Fibroblast of the conjunctiva (primary cell): ENCODE data around the gene ARAP3.

Source experiments
- DNase-seq: peaks from one replicate; pipeline ENCODE4 v3.0.0-alpha.2; 2010; ENCODE audit warnings: low read depth

ARAP3 gene

GRCh38 chr5:141697586-141697985 is 15.6 kb upstream of the ARAP3 start:
- DNase-seq, result no peak

GRCh38 chr5:141696431-141696830 is 14.4 kb upstream of the ARAP3 start:
- no peak for DNase-seq

GRCh38 chr5:141695627-141696215 is 13.7 kb upstream of the ARAP3 start:
- DNase-seq, result no peak

- DNase-seq, result no peak
Observed at GRCh38 chr5:141694479-141694878, 12.4 kb upstream of the ARAP3 start.

DNA sequence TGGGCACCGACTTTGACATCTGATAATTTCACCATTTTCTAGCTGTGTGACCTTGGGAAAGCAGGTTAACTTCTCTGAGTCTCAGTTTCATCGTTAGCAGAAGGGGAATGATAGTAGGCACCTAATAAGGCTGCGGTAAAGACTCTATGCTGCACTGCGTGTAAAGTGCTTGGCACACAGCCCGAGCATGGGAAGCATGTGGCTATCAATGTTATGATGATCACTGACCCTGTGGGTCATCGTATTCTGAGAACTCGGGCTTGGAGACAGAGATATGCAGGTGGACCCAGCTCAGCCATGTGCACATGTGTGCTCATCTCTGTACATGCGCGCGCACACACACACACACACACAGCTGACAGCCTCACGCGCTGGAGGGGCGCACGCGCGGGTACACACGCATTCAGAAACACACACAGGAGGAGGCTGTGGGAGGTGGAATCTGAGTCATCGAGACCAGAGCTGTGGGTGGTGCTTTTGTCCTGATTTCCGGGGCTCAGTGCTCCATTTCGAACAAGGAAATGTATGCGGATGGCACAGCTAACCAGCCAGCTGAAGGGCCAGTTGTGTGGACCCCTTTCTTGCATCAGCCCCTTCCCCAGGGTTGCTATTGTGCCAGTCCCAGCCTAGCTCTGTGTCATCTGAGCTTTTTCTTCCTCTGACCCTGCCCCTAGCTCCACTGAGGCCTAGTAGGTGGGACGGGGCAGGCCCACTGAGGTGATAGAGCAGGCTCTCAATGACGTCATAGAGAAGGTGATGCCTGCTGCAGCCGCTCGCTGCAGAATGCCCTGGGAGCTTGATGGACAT is 11.1 kb upstream of the ARAP3 start:
- no peak for DNase-seq

DNA sequence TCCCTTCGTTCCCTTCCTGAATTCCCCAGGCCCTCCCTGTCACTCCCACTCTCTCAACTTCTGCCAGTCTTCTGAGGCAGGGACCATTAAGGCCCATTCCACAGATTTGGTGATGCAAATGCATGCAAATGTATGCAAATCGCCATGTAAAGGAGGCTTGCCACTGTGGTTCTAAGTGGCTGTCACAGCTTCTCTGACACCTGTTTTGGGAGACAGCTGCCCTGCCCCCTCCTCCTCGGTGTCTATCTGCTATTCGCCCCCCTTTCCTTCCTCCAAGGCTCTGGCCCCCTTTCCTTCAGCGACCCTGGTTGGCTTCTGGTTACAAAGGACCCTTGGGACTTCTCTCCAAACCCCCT is 10.5 kb upstream of the ARAP3 start:
- no peak for DNase-seq

DNA sequence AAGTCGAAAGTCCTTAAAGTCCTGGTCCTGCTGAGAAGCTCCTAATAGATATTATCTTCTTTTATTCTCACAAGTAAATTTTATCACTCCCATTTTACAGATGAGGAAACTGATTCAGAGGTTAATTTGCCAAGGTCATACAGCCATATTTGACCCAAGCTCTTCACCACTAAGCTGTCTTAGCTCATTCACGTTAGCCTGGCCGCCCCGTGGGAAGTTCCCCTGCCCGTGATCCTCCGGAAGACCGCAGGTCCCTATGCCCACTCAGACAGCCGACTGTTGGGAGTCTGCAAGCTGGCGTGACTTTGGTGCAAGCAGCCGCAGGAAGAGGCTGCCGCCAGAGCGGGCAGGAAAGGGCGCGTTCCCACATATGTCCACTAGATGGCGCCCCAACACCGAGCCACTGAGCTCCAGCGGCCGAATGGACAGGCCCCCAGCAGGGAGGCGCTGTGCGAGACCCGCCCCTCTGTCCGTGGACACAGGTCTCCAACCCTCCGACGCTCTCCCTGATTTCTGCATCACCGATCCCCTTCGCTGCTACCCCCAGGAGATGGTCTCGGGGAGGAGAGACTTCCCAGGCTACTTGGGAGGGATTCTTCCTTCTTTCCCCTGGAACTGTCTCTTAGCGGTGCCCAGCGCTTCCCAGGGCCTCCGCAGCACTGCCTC is 10.0 kb upstream of the ARAP3 start:
- peak; percentile 53 for DNase-seq

- no peak for DNase-seq
Observed at GRCh38 chr5:141691286-141691866, 9.3 kb upstream of the ARAP3 start.

DNA sequence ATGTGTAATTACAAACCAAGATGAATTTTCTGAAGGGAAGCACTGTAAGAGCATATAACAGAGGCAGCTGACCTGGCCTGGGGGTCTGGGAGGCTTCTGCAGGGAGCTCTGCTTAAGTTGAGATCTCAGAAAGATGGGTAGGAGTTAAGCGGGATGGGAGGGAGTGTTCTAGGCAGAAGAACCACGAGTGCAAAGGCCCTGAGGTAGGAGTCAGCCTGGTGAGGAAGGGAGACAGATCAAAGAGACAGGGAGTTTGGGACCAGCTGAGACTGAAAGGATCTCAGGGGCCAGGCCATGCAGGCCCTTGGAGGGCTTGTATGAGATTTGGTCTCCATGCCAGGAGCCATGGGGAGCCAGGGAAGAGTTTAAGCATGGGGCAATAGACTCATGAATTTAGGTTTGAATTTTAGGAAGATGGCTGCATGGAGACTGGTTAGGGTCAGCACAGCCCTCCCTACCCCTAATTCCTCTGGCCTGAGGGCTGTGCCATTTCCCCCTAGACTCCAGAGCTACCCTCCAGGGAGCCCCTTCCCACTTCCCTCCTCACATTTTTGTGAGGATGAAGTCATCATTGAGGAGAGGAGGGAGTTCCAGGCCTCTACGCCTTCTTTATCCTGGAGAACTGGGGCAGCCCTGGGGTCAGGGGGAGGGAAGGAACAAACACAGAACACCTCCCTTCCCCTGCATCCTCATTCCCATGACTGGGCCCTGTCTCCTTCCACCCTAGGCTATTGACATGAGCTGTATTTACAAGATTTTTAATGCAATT is 4.8 kb upstream of the ARAP3 start:
- DNase-seq, result no peak

GRCh38 chr5:141685591-141685990 is 3.6 kb upstream of the ARAP3 start:
- DNase-seq, result no peak

DNA sequence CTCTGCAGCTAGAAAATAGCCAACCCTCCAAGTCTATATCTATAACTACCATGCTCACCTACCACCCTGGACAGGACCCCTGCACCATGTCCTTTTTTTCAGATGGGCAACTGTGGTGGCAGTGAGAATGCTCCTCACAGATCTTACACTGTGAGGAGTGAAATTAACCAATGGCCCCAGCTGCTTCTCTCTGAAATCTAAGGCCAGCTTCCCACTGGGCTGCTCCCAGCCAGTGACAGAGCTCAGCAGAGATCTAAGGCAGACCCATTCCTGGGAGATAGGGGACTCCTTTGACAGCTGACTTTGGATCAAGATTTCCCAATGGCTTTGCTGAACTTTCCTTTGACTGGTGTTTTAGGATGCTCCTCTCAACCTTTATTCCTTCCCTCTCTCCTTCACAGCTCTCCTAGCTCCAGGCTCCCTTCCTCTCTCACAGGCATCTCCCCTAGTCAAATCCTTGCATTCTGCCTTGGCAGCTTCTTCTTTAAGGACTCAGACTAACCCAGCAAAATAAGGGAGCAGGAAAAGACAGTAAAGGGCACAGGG is 1.6 kb upstream of the ARAP3 start:
- no peak for DNase-seq

GRCh38 chr5:141681295-141681694 is 735 bp downstream of the ARAP3 start:
- no peak for DNase-seq

DNA sequence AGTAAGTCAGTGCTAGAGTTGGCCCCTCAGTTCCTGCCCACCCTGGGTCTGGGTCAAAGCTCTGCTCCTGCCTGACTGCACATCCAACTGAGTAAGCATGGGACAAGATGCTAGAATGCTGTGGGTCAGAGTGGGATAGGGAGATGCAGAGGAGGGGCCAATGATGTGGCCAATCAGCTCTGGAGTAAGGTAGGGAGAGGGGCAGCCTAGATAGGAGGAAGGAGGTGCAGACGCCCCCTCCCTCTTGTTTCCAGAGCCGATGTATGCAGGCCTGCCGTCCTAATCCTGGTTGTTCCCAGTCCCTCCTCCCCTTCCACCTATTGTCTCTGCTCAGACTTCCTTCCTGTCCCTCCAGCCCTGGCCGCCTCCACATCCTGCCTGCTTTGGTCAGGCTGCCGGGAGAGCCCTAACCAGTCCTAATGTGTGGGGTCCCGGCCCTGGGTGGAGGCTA is 1.3 kb downstream of the ARAP3 start:
- DNase-seq, result no peak

DNA sequence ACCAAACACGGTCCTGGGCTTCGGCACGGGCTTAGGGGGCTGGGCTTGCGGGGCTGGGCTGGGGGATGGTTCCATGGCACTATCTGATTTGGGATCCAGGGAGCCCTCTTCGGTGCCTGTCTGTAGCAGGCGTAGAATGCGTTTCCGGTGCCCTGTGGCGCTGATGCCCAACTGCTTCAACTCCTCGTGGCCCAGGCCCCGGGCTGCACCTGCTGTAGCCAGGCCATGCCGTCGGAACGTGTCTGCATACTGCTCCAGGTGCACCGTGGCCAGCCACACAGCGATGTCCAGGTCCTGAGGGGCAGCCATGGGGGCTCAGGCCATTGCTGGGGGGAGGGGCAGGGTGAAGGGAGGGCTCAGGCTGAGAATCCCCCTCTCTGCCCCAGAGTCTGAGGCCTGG is 1.9 kb downstream of the ARAP3 start:
- no peak for DNase-seq

GRCh38 chr5:141677415-141677814 is 4.6 kb downstream of the ARAP3 start:
- no peak for DNase-seq

DNA sequence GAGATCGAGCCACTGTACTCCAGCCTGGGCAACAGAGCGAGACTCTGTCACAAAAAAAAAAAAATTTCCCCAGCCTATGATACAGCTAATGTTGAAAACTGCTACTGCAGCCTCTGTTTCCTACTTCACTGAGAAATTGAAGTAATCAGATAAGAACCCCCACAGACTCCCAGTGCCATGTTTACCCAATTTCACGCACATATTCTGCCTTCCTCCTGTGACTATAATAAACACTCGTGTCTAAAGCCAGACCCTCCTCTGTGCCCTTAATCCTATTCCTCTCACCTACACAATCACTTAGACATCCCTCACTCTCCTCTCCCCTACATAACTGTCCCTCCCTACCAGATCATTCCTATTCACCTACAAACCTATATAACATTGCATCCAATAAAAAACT is 6.4 kb downstream of the ARAP3 start:
- DNase-seq, result no peak

DNA sequence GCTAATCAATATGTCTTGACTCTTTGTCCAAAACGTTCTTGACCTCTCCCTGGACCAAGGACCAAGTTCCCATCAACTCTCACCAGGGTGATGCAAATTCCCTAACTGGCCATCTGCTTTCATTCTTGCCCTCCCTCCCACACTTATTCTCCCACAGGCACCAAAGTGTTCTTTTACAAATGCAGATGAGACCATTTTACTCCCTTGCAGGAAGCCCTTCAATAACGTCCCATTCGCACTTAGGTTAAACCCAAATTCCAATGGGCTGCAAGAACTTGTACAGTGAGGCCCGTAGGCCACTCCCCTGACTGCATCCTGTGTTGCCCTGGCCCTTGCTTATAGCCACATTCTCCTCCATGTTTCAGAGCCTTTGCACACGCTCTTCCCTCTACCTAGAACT is 7.3 kb downstream of the ARAP3 start:
- no peak for DNase-seq

DNA sequence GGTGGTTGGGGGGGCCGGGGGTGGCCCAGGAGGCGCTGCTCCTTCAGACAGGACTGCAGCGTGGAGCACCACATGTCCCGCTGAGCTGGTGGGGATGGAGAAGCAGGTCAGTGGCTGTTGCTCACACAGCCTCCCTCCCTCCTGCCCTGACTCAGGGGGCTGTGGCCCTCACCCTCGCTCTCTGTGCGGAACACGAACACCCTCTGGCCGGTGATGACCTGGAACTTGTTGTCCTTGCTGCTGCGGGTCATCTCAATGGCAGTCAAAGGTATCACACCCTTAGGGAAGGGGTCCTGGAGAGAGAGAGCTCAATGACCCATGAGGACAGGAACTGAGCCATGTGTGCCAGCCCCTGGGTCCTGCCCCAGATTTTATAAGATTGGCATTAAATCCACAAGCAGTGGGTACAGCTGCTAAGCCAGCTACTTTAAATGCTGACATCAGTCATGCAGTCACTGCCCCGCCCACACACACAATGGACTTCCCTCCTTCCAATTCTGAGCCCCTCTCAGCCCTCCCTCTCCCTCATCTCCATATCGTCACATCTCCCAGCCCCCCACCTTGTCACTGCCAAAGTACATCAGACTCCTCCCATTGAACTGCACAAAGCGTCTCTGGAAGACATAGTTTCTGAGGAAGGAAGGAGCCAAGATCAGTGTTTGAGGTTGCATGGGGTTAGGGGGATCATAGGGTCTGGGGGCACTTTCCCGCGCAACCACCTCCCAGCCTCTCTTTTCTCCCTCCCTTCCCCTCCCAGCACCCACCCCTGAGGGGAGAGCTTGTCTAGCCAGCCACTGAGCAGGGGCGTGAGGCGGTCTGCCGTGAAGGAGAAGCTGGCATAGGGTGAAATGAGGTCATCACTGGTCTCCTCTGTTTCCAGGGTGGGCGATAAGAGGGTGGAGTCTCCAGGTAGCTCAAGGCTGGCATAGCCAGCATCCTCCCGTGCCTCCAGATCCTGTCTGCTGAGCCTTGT is 8.9 kb downstream of the ARAP3 start:
- DNase-seq, result no peak

DNA sequence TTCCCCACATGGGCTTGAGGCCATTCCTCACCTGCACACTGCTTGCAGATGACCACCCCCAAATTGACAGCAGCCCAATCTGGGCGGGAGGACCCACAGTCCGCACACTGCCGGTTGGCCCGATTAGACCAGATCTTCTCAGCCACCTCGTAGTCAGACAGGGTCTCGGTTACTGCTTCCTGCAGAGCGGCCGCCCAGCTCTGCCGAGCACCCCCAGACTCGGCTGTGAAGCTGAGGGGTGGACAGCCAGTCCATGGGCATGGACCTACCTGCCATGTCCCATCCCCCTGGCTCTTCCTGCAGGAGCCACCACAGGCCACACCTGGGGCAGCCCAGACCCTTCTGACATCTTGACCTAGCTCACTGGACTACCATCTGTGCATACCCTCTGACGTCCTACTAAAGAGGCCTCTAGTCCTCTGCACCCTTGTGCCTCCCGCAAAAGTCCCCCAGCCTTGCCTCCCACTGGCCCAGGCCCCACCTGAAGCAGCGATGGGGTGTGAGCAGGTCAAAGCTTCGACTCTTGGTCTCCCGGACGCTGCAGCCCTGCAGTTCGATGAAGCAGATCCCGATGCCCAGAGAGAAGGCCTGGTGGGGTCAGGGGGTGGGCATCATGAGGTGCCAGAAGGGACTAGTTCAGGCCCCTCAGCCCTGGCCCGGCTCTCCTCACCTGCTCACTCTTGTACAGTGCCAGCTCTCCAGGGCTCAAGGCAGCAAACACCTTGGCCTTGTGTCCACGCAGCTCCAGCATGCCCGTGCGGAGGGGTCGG is 9.8 kb downstream of the ARAP3 start:
- no peak for DNase-seq

- DNase-seq, result no peak
Observed at GRCh38 chr5:141669520-141669919, 12.5 kb downstream of the ARAP3 start.
